NOMO-1 treated with dmso at 0.1 percent for 144 hours (cell line): ENCODE data around the gene MB21D2.
A peak's percentile ranks its signal among the peaks of the same experiment; 100 is the strongest.
"Not testable (repeated sequence)": the region's sequence is repeated elsewhere in the genome, so short reads cannot be mapped to it uniquely, and the experiment has no call there.

Experiments used
- DNase-seq: peaks from one replicate; lab custom pipeline; 2025; ENCODE audit not compliant: unreplicated experiment; lab: John Stamatoyannopoulos, UW

Gene MB21D2, protein sequence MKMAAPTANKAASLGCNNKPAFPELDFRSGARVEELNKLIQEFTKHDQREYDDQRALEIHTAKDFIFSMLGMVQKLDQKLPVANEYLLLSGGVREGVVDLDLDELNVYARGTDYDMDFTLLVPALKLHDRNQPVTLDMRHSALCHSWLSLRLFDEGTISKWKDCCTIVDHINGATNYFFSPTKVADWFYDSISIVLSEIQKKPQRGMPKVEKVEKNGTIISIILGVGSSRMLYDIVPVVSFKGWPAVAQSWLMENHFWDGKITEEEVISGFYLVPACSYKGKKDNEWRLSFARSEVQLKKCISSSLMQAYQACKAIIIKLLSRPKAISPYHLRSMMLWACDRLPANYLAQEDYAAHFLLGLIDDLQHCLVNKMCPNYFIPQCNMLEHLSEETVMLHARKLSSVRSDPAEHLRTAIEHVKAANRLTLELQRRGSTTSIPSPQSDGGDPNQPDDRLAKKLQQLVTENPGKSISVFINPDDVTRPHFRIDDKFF

DNA sequence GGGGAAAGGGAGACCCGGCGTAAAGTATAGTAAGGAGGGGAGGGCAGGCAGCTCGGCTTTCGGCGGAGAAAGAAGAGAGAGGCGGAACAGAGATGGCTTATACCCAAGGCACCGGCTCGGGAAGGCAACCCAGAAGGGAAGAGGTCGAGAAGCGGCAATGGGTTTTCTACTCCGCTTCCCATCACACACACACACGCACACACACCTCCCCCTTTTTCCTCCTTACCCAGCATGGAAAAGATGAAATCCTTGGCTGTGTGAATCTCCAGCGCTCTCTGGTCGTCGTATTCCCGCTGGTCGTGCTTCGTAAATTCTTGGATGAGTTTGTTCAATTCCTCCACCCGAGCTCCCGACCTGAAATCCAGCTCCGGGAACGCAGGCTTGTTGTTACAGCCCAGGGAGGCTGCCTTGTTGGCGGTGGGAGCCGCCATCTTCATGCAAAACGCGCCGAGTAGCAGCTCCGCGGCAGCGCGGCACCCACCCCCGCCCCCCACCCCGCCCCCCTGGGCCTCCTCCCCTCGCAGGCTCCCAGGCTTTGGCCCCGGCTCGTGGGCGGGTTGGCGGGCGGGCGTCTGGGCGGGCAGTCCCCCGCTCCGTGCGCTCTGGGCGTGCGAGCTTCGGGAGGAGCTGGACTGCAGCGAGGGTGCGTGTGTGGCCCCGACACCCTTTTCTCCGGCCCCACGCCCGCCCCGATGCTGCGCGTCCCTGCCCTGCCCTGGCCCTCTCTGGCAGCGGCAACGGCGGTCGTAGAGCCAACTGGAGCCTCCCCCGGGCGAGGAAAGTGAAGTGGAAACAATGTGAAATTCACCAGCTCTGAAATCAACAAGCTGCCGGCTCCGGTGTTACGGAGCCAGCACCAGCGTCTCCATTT lies at the start of gene MB21D2:
MB21D2 (minus strand) TSS at position 453 of the 871 bp plus-strand sequence; CDS start at position 437, 16 bp downstream.
- peak; percentile 41 for DNase-seq

DNA sequence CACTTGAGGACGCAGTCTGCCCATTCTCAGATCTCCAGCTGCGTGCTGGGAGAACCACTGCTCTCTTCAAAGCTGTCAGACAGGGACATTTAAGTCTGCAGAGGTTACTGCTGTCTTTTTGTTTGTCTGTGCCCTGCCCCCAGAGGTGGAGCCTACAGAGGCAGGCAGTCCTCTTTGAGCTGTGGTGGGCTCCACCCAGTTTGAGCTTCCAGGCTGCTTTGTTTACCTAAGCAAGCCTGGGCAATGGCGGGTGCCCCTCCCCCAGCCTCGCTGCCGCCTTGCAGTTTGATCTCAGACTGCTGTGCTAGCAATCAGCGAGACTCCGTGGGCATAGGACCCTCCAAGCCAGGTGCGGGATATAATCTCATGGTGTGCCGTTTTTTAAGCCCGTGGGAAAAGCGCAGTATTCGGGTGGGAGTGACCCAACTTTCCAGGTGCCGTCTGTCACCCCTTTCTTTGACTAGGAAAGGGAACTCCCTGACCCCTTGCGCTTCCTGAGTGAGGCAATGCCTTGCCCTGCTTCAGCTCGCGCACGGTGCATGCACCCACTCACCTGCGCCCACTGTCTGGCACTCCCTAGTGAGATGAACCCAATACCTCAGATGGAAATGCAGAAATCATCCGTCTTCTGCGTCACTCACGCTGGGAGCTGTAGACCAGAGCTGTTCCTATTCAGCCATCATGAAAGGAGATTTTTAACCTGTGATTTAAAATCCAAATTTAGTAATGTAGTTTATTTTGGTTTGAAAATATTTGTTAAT lies 47.5 kb upstream of the MB21D2 start:
- not testable (repeated sequence) for DNase-seq

DNA sequence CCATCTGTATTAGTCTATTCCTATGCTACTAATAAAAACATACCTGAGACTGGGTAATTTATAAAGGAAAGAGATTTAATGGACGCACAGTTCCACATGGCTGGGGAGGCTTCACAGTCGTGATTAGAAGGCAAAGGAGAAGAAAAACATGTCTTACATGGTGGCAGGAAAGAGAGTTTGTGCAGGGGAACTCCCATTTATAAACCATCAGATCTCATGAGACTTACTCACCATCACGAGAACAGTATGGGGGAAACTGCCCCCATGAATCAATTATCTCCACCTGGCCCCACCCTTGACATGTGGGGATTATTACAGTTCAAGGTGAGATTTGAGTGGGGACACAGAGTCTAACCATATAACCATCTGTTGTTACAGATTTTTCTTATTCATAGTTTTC lies 42.1 kb upstream of the MB21D2 start:
- DNase-seq = no peak

DNA sequence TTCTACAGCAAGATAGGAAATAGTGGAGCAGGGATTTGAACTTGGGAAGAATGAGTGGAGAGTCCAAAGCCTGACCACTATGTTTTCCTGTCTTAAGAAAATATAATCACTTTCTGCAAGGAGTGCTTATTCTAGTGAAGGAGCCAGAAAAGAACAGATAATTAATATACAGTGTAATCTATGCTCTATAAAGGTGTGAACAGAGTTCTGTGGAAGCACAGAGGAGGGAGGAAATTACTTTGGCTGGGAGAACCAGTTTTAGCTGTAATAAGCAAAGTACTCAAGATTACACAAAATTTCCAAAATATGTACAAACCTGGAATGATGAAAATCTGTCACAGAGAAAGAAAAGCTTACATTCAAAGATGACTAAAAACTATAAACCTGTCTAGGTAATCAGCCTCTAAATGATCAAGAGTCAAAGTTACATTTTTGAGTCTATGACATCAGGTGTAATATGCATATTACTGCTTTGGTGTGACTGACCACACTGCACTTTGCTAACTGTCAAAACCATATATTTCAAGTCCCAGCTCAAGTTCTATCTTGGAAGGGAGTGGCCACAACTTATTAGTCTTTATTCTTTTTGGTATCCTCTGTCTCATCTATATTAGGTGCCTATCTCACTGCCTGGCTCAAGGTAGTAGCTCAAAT lies 40.7 kb upstream of the MB21D2 start:
- DNase-seq = no peak

DNA sequence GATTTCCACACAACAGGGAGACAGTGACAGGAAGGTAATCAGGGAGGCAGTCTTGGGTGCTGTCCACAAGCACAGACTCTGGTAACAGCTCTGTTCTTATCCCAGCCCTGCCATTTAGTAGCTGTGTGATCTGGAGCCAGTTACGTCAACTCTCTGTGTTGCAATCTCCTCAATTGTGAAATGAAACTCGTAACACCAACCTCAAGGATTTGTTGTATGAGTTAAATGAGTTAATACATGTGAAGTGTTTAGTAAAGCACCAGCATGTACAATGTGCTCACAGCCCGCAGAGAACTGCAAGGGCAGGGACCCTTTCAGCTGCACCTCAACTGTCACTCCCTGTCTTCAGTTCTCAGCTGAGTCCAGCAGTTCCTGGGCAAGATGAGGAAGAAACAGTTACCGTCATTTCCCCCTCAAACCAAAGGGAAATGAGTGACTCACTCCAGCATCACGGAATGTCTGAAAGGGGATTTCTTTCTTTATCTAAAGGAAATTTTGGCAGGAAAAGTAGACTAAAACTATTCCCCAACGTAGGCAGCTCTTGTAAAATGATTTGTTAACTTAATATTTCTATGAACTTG lies 39.9 kb upstream of the MB21D2 start:
- peak; percentile 93 for DNase-seq

DNA sequence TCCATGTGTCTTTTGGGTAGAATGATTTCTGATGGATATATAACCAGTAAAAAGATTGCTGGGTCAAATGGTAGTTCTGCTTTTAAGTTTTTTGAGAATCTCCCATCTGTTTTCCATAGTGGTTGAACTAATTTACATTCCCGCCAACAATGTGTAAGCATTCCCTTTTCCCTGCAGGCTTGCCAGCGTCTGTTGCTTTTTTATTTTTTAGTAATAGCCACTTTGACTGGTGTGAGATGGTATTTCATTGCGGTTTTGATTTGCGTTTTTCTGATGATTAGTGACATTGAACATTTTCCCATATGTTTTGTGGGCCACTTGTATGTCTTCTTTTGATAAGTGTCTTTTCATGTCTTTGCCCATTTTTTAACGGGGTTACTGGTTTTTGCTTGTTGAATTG lies 36.3 kb upstream of the MB21D2 start:
- no peak for DNase-seq

DNA sequence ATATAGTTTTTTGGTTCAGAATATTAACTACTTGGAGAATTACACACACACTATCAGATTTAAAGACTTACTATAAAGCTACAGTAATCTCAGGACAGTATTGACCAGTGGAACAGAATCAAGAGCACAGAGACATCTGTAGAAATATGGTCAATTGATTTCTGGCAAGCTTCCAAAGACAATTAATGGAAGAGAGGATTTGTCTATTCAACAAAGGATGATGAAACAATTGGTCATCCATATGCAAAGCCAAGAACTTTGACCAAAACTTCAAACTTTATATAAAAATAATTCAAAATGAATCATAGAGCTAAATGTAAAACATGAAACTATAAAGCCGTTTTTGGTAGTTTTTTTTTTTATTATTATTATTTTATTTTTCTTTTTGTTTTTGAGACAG lies 29.8 kb upstream of the MB21D2 start:
- no peak for DNase-seq

DNA sequence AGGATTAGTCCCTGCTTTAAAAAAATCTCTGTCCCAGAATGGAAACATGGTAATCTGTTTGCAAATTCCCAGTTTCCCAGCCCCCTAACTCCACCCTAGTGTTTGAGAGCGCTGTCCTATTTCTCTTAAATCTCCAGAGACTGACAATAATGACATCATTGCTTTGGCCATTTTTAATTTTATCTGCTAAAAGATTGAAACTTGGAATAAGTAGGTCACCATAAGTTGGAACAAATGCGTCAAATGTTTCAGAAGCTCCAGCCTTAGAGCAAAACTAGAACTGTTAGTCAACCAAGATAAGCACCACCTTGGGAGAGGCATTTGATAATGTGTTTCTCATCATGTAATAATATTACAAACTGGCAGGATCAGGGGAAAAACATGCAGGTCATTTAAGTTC lies 25.7 kb upstream of the MB21D2 start:
- DNase-seq = no peak

DNA sequence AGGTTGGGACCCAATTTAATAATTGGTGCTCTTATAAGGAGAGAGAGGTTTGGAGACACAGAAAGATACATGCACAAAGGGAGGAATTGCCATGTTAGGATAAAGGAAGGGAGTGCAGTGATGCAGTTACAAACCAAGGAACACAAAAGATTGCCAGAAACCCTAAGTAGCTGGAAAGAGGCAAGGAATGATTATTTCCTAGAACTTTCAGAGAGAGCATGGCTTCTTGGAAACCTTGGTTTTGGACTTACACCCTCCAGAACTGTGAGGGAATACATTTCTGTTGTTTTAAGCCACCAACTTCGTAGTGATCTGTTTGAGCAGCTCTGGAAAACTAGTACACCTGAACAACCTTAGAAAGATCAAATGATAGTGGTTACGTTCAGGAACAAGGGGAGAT lies 25.0 kb upstream of the MB21D2 start:
- DNase-seq = no peak

DNA sequence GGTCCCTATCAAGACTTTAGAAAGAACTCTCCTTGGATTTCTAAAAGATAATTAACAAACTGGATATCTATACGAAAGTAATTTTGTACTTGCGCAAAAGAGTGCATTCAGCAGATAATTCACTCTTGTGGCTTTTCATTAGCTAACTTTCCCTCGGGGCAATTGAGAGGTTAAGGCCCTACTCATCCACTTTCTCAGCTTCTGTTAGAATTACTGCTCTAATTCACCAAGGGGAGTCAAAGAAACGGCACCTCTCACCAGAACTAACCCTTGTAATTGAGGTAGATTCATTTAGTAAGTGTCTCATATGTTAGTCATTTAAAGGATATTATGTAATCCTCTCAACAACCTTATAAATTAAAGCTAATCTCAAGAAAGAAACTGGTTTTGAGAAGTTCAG lies 22.5 kb upstream of the MB21D2 start:
- no peak for DNase-seq

DNA sequence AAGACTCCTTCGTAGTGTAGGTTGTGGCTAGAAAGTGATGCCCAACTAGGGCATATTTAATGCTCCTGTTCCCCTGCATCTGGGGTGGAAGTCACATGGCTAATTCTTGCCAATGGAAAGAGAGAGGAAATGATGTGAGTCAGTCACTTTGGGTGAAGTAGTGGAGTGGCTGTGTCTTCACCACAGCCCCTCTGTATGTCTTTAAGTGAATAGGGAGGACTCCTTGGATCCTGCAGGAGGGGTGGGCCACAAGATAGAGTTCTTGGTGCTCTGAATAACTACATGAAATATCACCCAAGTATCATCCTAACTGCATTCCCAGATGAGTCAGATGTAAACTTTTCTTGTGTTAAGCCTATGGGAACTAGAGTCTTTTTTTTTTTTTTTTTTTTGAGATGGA lies 17.8 kb upstream of the MB21D2 start:
- no peak for DNase-seq

DNA sequence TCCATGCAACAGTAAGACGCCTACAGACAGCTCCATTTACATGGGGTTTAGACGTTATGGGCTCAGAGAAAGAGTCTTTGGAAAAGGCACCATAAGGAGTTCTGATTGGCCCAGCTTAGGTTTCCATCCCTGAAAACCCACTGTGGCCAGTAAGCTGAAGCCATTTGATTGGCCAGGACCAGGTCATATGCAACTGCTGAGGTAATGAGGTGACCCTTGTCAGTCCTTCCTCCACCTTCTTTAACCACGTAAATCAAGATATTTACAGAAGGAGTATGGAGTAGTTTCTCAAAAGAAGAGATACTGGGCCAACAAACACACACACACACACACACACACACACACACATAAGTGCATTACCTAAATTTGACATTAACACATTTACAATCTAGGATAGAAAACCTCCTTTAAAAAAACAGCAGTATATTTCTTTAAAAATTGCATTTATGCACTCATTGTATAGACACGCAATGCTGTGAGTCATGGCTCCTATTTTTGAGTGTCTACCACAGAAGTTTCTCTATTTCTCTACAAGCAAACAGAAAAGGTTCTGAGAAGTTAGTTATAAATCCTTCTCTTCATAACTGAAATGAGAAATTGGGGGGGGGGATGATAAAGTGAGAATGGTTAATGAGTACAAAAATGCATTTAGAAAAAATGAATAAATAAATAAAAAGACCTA lies 16.3 kb upstream of the MB21D2 start:
- DNase-seq = no peak

DNA sequence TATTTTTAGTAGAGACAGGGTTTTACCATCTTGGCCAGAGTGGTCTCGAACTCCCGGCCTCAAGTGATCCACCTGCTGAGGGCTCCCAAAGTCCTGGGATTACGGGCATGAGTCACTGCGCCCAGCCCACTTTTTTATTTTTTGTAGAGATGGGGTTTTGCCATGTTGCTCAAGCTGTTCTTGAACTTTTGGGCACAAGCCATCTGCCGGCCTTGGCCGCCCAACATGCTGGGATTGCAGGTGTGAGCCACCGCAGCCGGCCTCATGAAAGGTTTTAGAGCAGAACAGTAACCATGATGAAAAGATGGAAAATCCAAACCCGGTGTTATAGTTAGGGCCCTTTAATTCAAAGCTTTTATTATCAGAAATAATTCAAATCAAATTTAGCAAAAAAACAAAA lies 15.6 kb upstream of the MB21D2 start:
- no peak for DNase-seq

DNA sequence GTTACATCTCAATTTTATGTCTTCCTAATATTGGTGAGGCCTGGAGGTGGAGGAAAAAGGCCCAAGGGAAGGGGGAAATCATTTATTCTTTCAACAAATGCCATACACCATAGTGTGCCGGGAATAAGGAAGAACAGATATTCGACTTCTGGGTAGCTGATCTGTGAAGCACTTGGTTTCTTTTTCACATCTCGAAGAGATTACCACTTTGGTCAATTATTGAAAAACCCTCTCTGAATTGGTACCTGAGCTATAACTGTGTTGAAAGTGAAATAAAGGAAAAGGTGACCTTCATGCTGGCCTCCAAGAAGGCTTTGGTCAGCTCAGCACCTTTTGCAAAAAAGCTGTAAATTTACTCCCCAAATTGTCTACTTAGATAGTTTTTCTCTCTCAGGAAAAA lies 14.2 kb upstream of the MB21D2 start:
- no peak for DNase-seq

DNA sequence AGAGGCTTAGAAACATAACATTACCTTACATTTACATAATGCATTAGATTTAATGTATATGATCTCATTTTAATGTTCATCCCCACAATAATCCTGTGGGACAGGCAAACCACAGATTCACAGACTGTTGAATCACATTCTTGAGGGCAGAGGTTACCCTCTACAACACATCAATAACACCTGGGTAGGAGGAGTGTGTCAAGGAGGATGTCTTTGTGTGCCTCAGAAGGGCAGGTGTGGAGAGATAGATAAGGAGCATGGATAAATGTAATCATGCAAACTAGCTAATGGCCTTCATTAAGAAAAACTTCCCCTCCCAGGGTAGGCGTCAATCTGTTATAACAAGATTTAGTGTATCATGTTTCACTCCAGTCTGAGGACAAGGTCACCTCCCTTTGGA lies 12.9 kb upstream of the MB21D2 start:
- DNase-seq = no peak

DNA sequence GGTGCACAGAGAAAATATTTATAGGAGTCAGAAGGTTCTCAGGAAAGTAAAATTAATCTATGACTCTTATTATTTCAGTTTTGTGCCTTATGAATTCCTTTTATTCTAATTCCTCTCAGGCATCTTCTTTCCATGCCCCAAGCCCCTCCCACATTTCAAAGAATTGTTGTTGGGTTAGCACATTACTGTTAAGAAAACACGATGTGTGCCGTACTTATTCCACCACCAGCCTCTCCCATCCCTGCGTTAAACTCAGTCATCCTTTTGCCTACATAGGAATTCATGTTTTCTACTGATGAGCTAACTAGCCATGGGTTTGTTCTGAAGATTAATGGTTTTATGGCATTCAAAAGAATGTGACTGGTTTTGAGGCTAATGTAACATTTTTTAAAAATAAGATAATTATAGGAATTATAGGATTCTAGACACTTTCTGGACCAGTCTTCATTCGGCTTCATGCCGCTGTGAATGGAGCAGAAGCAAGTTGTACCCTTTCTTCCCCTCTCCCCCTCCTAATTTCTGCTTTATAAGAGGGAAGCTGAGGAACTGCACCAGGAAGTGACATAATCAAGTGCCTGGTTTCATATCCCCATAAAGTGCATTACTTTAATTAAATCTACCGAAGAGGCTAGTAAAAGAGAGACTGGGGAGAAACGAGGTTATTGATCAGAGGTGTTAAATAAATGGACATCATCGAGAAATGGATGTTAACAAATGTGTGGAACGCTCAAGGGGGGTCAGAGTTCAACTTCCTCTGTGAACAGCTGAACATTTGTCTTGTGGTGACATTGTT lies 12.3 kb upstream of the MB21D2 start:
- DNase-seq = peak; percentile 84

DNA sequence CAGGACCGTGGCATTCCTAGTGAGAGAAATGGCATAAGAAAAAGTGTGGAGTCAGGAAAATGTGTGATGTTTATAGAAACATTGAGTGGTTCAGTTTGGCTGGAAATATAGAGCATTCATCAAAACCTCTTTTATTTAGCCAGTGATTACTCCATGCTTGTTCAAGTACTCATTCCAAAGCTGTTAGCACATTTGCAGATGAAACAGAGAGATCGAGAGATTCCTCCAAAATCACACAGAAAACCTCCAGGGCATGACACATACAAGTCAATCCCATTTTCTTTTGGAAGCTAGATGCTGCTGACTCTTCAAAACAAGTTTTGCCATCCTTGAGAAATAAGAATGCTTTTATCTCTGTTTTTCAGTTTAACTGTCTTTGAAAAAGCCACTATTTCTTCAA lies 11.5 kb upstream of the MB21D2 start:
- no peak for DNase-seq

DNA sequence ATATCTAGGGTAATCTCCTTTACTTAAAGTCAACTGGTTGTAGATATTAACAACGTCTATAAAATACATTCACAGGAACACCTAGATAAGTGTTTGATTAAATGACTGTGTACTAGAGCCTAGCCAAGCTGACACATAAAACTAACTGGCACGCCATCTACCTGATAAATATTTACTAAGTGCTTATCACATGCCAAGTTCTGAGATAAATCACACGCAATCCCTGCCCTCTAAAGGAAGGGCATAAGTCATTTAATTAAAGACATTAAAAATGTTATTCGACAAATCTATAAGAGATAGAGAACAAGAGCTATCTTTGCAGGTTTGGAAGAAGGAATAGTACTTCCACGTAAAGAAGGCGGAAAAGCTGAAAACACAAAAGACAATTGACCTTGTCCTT lies 11.1 kb upstream of the MB21D2 start:
- DNase-seq = no peak

DNA sequence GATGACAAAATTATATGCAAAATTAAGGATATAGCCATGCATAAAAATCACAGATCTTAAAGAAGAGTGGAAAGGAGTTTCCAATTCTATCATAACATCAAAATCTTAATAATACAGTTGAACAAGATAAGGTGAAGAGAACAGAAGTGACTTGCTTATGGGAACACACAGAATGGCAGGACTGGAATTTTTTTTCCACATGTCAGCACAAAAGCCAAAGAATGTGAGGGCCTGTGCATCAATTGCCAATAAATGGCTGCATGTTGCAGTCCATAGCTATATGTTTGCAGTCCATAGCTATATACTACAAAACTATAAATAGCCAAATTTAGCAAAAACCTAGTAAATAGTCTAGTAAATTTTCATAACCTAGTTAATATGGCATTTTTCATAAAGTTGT lies 10.4 kb upstream of the MB21D2 start:
- no peak for DNase-seq
